OCI-LY7 (cell line): ENCODE results near the gene ELL2.

Source experiments
- EZH2phosphoT487 ChIP-seq: fragments of 200-600 bp; sonication (generic); IDR thresholded peaks from 2 replicates; pipeline ENCODE4 v1.6.1; 2018; ENCODE audit warnings: low read depth, borderline replicate concordance, mild to moderate bottlenecking, mixed run types, antibody characterized with exemption, low read length, moderate library complexity, mixed read lengths
- TF ChIP-seq, protein P1 (sequence below): fragments of 200-600 bp; sonication (generic); conservative IDR thresholded peaks from 2 replicates; pipeline ENCODE4 v1.5.1; 2014; ENCODE audit warnings: mild to moderate bottlenecking, antibody characterized with exemption, low read length, moderate library complexity, mixed read lengths

DNA sequence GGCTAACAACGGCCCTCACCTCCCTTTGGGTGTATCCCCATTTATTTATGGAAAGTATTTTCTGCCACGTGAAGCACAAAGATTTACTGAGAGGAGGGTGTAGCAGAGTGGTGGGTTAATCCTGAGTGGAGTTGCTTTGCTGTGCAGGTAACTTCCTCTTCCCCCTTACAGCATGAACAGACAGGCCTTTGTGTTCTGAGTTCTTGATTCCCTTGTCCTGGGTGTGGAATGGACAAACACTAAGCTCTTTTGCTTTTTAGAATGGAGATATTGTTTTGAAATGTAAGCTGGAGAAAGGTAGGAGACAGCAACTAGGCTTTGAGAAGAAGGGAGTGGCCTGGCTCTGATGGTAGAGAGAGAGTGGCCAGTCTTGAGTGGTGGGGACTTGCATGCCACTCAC is 122.0 kb downstream of the ELL2 start:
- TF ChIP-seq, protein P1, sequence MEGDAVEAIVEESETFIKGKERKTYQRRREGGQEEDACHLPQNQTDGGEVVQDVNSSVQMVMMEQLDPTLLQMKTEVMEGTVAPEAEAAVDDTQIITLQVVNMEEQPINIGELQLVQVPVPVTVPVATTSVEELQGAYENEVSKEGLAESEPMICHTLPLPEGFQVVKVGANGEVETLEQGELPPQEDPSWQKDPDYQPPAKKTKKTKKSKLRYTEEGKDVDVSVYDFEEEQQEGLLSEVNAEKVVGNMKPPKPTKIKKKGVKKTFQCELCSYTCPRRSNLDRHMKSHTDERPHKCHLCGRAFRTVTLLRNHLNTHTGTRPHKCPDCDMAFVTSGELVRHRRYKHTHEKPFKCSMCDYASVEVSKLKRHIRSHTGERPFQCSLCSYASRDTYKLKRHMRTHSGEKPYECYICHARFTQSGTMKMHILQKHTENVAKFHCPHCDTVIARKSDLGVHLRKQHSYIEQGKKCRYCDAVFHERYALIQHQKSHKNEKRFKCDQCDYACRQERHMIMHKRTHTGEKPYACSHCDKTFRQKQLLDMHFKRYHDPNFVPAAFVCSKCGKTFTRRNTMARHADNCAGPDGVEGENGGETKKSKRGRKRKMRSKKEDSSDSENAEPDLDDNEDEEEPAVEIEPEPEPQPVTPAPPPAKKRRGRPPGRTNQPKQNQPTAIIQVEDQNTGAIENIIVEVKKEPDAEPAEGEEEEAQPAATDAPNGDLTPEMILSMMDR: no peak
- TF ChIP-seq EZH2phosphoT487: no peak
